Endothelial cell of umbilical vein (primary cell): ENCODE data around the gene KIAA1549. TPM values are rescaled to one million over a fixed set of nuclear protein-coding genes. Genes with fewer than 3 reads are reported as not detected.

Experiments used
- BruUV-seq: library from RNA; stranded (reverse); fragments of 400-500 nt; replicated peaks from 2 replicates; lab custom pipeline; 2021; lab: Mats Ljungman, UMichigan
- CTCF ChIA-PET: fragments of 300-600, 350-600 bp; sonication (Branson Sonifier 250); formaldehyde crosslinking; loops from one replicate; lab custom pipeline; 2021; ENCODE audit warnings: antibody characterized with exemption, inconsistent platforms; lab: Charles Lee
- POLR2A ChIA-PET: fragments of 300-600, 350-600 bp; sonication (Branson Sonifier 250); formaldehyde crosslinking; loops from one replicate; lab custom pipeline; 2021; ENCODE audit warnings: antibody characterized with exemption, inconsistent platforms; lab: Charles Lee
- DNase-seq: peaks from one replicate; pipeline ENCODE4 v3.0.0-alpha.2; 2011; ENCODE audit warnings: low read depth, low spot score
- FAIRE-seq: peaks from 2 replicates; lab custom pipeline; 2011; peaks lifted over from hg19 to GRCh38; lab: Jason Lieb, UNC
- H2AFZ ChIP-seq: 2 replicates; pipeline ENCODE4 v1.6.0; 2012; ENCODE audit warnings: low read depth, low read length, control low read depth, inconsistent platforms
- H3K27ac ChIP-seq: 2 replicates; pipeline ENCODE4 v1.5.1; 2011; ENCODE audit warnings: low read depth, mild to moderate bottlenecking, control low read depth, low read length, moderate library complexity; ENCODE audit not compliant: insufficient read depth
- H3K27me3 ChIP-seq, 2 experiments: 2 replicates each; pipeline versions ENCODE4 v1.6.0 to v1.6.1; 2011; ENCODE audit warnings: low read length in 2 of 2, mixed read lengths in 1 of 2; ENCODE audit not compliant: control insufficient read depth in 2 of 2, insufficient read depth in 2 of 2
- H3K36me3 ChIP-seq, 2 experiments: 2 replicates in 1 of 2; 3 replicates in 1 of 2; pipeline ENCODE4 v1.5.1; 2011; ENCODE audit warnings: low read length in 2 of 2, mild to moderate bottlenecking in 1 of 2, moderate library complexity in 1 of 2; ENCODE audit not compliant: control insufficient read depth in 2 of 2, insufficient read depth in 2 of 2; ENCODE audit errors: extremely low read depth in 1 of 2
- H3K4me1 ChIP-seq: 3 replicates; pipeline ENCODE4 v1.5.1; 2011; ENCODE audit warnings: mild to moderate bottlenecking, low read length; ENCODE audit not compliant: control insufficient read depth, insufficient read depth; ENCODE audit errors: extremely low read depth
- H3K4me2 ChIP-seq: 2 replicates; pipeline ENCODE4 v1.6.1; 2011; ENCODE audit warnings: low read length, control low read depth, mixed read lengths; ENCODE audit not compliant: insufficient read depth
- H3K4me3 ChIP-seq, 3 experiments: fragments of 200-600 bp in 1 of 3; sonication (generic), shearing (Covaris generic) in 1 of 3; replicated peaks in 1 of 3; 2 replicates each; pipeline ENCODE4 v1.5.1; 2011 to 2016; ENCODE audit warnings: control low read depth in 3 of 3, low read length in 3 of 3, mild to moderate bottlenecking in 2 of 3, inconsistent platforms in 1 of 3, low read depth in 1 of 3, moderate library complexity in 1 of 3; ENCODE audit not compliant: insufficient read depth in 1 of 3
- H3K79me2 ChIP-seq: 2 replicates; pipeline ENCODE4 v1.6.0; 2012; ENCODE audit warnings: low read length, inconsistent platforms; ENCODE audit not compliant: control insufficient read depth, insufficient read depth
- H3K9ac ChIP-seq: replicated peaks from 2 replicates; pipeline ENCODE3; 2011; ENCODE audit warnings: low read length, control low read depth; ENCODE audit not compliant: insufficient read depth; ENCODE audit errors: extremely low read depth
- H3K9me1 ChIP-seq: replicated peaks from 3 replicates; pipeline ENCODE4 v1.6.0; 2011; ENCODE audit warnings: mild to moderate bottlenecking, low read length; ENCODE audit not compliant: control insufficient read depth, insufficient read depth; ENCODE audit errors: extremely low read depth
- H3K9me3 ChIP-seq: replicated peaks from 2 replicates; pipeline ENCODE4 v1.5.1; 2012; ENCODE audit warnings: low read length, inconsistent platforms; ENCODE audit not compliant: control insufficient read depth, insufficient read depth
- H4K20me1 ChIP-seq: replicated peaks from 2 replicates; pipeline ENCODE3; 2011; ENCODE audit warnings: mild to moderate bottlenecking, low read length; ENCODE audit not compliant: control insufficient read depth, insufficient read depth; ENCODE audit errors: extremely low read depth
- CTCF ChIP-seq, 2 donors: IDR thresholded peaks; 1 replicate in 1 of 2; 2 replicates in 1 of 2; pipeline ENCODE4 v1.5.1; 2011; ENCODE audit warnings: low read length in 2 of 2, mild to moderate bottlenecking in 2 of 2, moderate library complexity in 2 of 2, control low read depth in 1 of 2, inconsistent platforms in 1 of 2, low read depth in 1 of 2; ENCODE audit not compliant: insufficient read depth in 1 of 2; ENCODE audit errors: extremely low read depth in 1 of 2
- EZH2 ChIP-seq: IDR thresholded peaks from 2 replicates; pipeline ENCODE4 v1.6.1; 2012; ENCODE audit warnings: borderline replicate concordance, low read depth, mild to moderate bottlenecking, moderate library complexity, low read length, inconsistent platforms; ENCODE audit not compliant: severe bottlenecking
- FOS ChIP-seq: IDR thresholded peaks from 2 replicates; pipeline ENCODE4 v1.6.1; 2011; ENCODE audit warnings: mild to moderate bottlenecking, low read length, moderate library complexity, borderline replicate concordance; ENCODE audit not compliant: insufficient read depth
- GATA2 ChIP-seq: IDR thresholded peaks from 2 replicates; pipeline ENCODE4 v1.7.0; 2011; ENCODE audit warnings: low read depth, mild to moderate bottlenecking, moderate library complexity, mixed read lengths, low read length; ENCODE audit not compliant: insufficient read length, insufficient read depth
- JUN ChIP-seq: IDR thresholded peaks from 2 replicates; pipeline ENCODE4 v1.6.1; 2011; ENCODE audit warnings: borderline replicate concordance, low read depth; ENCODE audit not compliant: insufficient read length, insufficient read depth
- MAX ChIP-seq: IDR thresholded peaks from 2 replicates; pipeline ENCODE4 v1.6.1; 2011; ENCODE audit not compliant: insufficient read depth, insufficient read length
- MYC ChIP-seq: IDR thresholded peaks from one replicate; pipeline ENCODE4 v1.6.1; 2011; ENCODE audit warnings: mild to moderate bottlenecking, low read depth, low read length
- POLR2A ChIP-seq: IDR thresholded peaks from 2 replicates; pipeline ENCODE4 v1.6.1; 2012; ENCODE audit warnings: low read depth, mild to moderate bottlenecking, control low read depth, low read length
- POLR2AphosphoS5 ChIP-seq: IDR thresholded peaks from 2 replicates; pipeline ENCODE4 v1.6.1; 2012; ENCODE audit warnings: low read depth, mild to moderate bottlenecking, control low read depth, low read length, moderate library complexity; ENCODE audit not compliant: insufficient read depth
- dilution Hi-C: fragments of 300-500 bp; cut with MboI; formaldehyde crosslinking; loops from one replicate; pipeline ENCODE4 v1.15.0; 2019; ENCODE audit warnings: low sequenced_read_pairs; ENCODE audit not compliant: extremely low pct_ligation_motif_present
- intact Hi-C: fragments of 100-400 bp; cut with micrococcal nuclease; formaldehyde crosslinking; loops from one replicate; pipeline ENCODE4 v1.10.0; 2022
- polyA plus RNA-seq, 4 experiments: library from polyadenylated mRNA; depleted of rRNA in 3 of 4; stranded (reverse) in 3 of 4; unstranded in 1 of 4; fragments of >200 nt; gene quantifications; 2 replicates each; pipeline versions ENCODE4 v1.2.1 to v1.2.3, GENCODE V29; 2011 to 2012; ENCODE audit warnings: missing spikeins in 1 of 4
- total RNA-seq: library from RNA; stranded (reverse); gene quantifications from 2 replicates; pipeline ENCODE4 v1.2.3, GENCODE V29; 2021

The KIAA1549 gene
- total and polyA plus RNA-seq, 2 donors (not counting 3 experiments of a cell fraction or from before 2014, with no cell fraction given): 4.6 to 10.9 TPM

GRCh38 chr7:138934861-138935260, 46.3 kb downstream of the KIAA1549 start:
- no peaks in the 10 kb centered on the region for H3K27me3 ChIP-seq
- TF ChIP-seq GATA2 (peak; percentile 99), POLR2A (no peak), MAX (no peak), JUN (peak; percentile 95), POLR2AphosphoS5 (peak; percentile 78), EZH2 (no peak), FOS (peak; percentile 74), MYC (no peak), CTCF (IDR thresholded peaks at IDR 0.05; ENCODE audit: extremely low read depth in 1 of 2, insufficient read depth in 1 of 2, low read depth in 1 of 2, low read length in 2 of 2) (no peak)
- H3K9me3 ChIP-seq: no peaks in the 10 kb centered on the region
- POLR2A ChIA-PET: interaction anchor here (0.5 to 0.7 kb wide), 2 partner anchors 140 to 1125 kb away, joined by 4 to 8 read pairs; no protein-coding TSS in a partner anchor
- BruUV-seq: no TSS peak
- DNase-seq (peak; percentile 81), FAIRE-seq (peak; percentile 67)
- peak overlapping the region; percentile 75 for H3K4me2 ChIP-seq
- intact Hi-C loops (loop anchor here (1.0 kb wide), 2 partner anchors 45 to 49 kb away; no protein-coding TSS in a partner anchor), dilution Hi-C loops (no loop called here)
- H3K9me1 ChIP-seq: no peaks in the 10 kb centered on the region
- H3K27ac ChIP-seq: peak overlapping the region; percentile 88
- H3K9ac ChIP-seq: peak overlapping the region; percentile 77
- no peaks in the 10 kb centered on the region for H3K36me3 ChIP-seq
- H2AFZ ChIP-seq: no peak overlapping the region
- CTCF ChIA-PET: interaction anchor here (0.6 to 2.9 kb wide), 10 partner anchors 10 to 140 kb away, joined by 3 to 17 read pairs (median 4); partner anchors contain the start of gene KIAA1549
- peaks cover 2% of the 10 kb centered on the region for H3K79me2 ChIP-seq
- H3K4me3 ChIP-seq: peak overlapping the region in 1 of 3 experiments; percentile 24
- peaks cover 37% of the 10 kb centered on the region for H3K4me1 ChIP-seq
- no peaks in the 10 kb centered on the region for H4K20me1 ChIP-seq
